Activated T-cell treated with anti-CD3 and anti-CD28 coated beads, Interleukin-2, amount 50 U/mL, for 24 hours (primary cell): ENCODE measurements around the gene MAP1A.

Experiments
- DNase-seq: peaks from one replicate; pipeline ENCODE4 v3.0.0-alpha.2; 2020
- H3K27ac Mint-ChIP-seq: 2 replicates; pipeline ENCODE4 v1.8.0; 2020; ENCODE audit warnings: mild to moderate bottlenecking, mixed read lengths
- H3K27me3 Mint-ChIP-seq: 2 replicates; pipeline ENCODE4 v1.8.0; 2020; ENCODE audit warnings: mixed read lengths
- H3K36me3 Mint-ChIP-seq: 2 replicates; pipeline ENCODE4 v1.8.0; 2020; ENCODE audit warnings: low read depth, mixed read lengths
- H3K4me1 Mint-ChIP-seq: 2 replicates; pipeline ENCODE4 v1.8.0; 2020; ENCODE audit warnings: low read depth, mixed read lengths
- H3K4me3 Mint-ChIP-seq: 2 replicates; pipeline ENCODE4 v1.8.0; 2020; ENCODE audit warnings: mild to moderate bottlenecking, moderate library complexity, mixed read lengths
- H3K9me3 Mint-ChIP-seq: 2 replicates; pipeline ENCODE4 v1.8.0; 2020; ENCODE audit warnings: mixed read lengths

The MAP1A gene

DNA sequence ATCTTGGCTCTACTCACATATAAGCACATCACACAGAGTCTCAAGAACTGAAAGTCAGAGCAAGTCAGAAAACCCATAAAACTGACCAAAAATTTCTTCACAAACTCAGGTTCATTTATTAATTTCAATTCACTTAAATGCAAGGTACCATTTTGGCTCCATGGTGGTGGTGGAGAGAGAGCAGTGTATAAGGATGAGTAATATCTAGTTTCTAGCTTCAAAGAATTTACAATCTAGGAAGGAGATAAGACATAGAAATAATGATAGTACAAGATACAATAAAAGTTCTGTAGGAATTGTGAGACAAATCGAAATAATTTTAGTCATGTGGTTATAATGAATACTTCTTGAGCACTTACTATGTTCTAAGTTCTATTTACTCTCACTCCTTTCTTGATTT is 17.8 kb upstream of the MAP1A start:
- no peaks in the 10 kb centered on the region for H3K36me3 Mint-ChIP-seq
- H3K4me1 Mint-ChIP-seq: peaks cover 5% of the 10 kb centered on the region
- no peak for DNase-seq
- no peak overlapping the region for H3K4me3 Mint-ChIP-seq
- H3K9me3 Mint-ChIP-seq: no peaks in the 10 kb centered on the region
- no peaks in the 10 kb centered on the region for H3K27me3 Mint-ChIP-seq
- no peak overlapping the region for H3K27ac Mint-ChIP-seq

DNA sequence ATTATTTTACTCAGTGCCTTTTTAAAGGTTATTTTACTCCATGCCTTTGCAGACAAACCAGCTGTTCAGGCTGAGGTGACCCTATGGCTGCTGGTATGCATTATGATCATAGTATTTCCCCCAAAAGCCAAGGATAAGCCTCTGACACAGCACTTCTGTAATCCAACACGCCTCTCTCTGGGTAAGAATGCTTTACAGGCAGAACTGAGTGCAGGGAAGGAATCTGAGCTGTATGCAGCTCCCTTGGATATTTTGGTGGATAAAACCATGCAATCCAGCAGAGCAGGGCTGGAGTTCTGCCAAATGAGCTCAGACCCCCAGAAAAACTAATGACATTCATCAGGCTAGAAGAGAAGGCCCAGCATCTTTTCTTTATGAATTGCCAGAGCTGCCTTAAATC is 11.7 kb upstream of the MAP1A start:
- Mint-ChIP-seq H3K27ac (no peak overlapping the region), H3K4me3 (no peak overlapping the region), H3K9me3 (no peaks in the 10 kb centered on the region), H3K4me1 (peaks cover 14% of the 10 kb centered on the region), H3K36me3 (peaks cover 4% of the 10 kb centered on the region), H3K27me3 (no peaks in the 10 kb centered on the region)
- DNase-seq: no peak

DNA sequence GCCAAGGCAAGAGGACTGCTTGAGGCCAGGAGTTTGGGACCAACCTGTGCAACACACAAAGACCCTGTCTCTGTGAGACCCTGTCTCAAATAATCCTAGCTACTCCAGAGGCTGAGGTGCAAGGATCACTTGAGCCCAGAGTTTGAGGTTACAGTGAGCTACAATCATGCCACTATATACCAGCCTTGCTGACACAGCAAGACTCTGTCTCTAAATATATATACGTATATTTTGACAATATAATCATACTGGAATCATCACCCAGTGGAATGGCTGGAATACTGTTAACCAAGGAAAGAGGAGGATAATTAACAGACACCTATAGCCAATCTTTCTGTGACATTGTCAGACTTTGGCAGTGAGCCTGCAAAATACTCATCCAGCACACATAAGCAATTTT is 9.0 kb upstream of the MAP1A start:
- peaks cover 4% of the 10 kb centered on the region for H3K36me3 Mint-ChIP-seq
- H3K27ac Mint-ChIP-seq: no peak overlapping the region
- H3K9me3 Mint-ChIP-seq: no peaks in the 10 kb centered on the region
- peaks cover 24% of the 10 kb centered on the region for H3K4me1 Mint-ChIP-seq
- H3K27me3 Mint-ChIP-seq: no peaks in the 10 kb centered on the region
- DNase-seq: no peak
- no peak overlapping the region for H3K4me3 Mint-ChIP-seq

DNA sequence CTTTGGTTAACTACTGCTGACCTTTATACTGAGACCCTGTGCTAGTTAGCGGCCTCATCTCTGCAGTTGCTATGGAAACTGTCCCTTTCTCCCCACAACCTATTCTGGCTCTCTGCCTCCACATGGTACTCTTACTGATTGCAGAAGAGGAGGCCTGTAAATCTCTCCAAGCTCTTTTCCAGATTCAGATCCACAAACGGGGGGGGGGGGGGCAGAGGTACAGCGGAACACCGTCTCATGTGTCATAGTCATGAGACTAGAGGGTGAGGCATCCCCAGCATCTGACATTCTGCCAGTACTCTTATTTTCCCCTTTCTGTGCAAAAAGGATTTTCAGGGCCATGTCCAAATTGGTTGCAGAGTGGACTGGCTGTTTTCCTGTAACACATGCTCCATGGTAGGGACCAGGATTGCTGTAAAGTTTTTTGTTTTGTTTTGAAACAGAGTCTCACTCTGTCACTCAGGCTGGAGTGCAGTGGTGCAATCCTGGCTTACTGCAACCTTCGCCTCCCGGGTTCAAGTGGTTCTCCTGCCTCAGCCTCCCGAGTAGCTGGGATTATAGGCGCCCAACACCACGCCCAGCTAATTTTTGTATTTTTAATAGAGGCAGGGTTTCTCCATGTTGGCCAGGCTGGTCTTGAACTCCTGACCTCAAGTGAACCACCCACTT is 8.3 kb upstream of the MAP1A start:
- peaks cover 4% of the 10 kb centered on the region for H3K36me3 Mint-ChIP-seq
- no peaks in the 10 kb centered on the region for H3K27me3 Mint-ChIP-seq
- peaks cover 31% of the 10 kb centered on the region for H3K4me1 Mint-ChIP-seq
- peak overlapping the region; percentile 86 for H3K4me3 Mint-ChIP-seq
- no peak overlapping the region for H3K27ac Mint-ChIP-seq
- H3K9me3 Mint-ChIP-seq: no peaks in the 10 kb centered on the region
- DNase-seq: no peak

DNA sequence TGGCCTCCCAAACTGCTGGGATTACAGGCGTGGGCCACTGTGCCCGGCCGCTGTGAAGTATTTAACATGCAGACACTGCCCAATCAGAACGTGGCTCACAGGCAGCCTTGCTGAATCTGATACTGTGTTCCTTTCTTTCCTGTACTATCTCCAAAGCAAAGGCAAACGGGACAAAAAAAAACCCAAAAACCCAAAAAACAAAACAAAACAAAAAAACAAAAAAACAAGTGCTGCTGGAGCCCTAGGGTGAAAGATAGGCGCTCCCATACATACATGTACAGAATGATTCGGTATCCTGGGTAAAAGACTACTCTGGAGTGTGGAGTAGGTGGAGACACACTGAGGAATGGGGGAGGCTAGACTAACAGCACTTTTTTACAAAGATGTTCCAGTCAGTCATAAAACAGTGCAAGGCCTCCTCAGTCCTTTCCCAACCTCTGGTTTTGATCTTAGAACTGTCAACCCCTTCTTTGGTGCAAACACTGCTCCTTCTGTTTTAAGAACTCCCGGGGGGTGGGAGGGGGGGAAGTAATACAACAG is 7.7 kb upstream of the MAP1A start:
- H3K4me3 Mint-ChIP-seq: peak overlapping the region; percentile 86
- no peak for DNase-seq
- no peaks in the 10 kb centered on the region for H3K9me3 Mint-ChIP-seq
- H3K36me3 Mint-ChIP-seq: peaks cover 4% of the 10 kb centered on the region
- H3K27ac Mint-ChIP-seq: peak overlapping the region; percentile 37
- H3K27me3 Mint-ChIP-seq: no peaks in the 10 kb centered on the region
- H3K4me1 Mint-ChIP-seq: peaks cover 37% of the 10 kb centered on the region

DNA sequence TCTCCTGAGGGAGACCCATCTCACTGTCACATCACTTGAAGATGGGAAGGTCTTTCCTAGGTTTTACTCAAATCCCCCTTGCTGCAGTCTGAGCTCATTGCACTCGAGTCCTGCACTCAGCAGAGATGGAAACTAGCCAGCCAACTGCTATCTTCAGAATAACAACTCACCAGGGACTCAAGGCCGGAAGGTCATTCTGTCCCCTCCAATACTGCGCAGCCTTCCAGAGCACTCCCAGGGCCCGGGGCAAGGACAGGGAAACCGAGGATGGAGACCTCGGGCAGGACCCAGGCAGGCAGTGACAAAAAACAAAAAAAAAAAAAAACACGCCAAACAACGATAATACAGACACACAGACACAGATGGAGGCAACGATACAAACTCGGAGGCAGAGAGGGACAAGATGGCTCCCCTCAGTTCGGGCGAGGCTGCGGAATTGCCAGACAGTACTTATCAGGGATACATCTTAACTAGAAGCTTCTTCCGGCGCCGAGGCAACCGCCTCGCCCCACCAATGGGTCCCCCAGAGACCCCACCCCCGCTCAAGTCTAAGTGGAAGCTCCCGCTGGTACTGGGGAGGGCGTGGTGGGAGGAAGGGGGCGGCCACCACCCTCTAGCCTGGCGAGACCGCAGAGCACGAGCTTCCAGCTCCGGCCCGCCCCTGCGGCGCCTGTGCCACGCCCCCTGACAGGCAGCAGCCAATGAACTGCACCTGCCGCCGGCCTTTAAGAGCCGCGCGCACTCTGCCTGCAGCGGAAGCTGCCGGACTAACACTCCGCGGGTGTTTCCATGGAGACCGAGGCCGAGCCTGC is 7.0 kb upstream of the MAP1A start:
- H3K9me3 Mint-ChIP-seq: no peaks in the 10 kb centered on the region
- H3K36me3 Mint-ChIP-seq: peaks cover 4% of the 10 kb centered on the region
- no peaks in the 10 kb centered on the region for H3K27me3 Mint-ChIP-seq
- H3K4me1 Mint-ChIP-seq: peaks cover 37% of the 10 kb centered on the region
- H3K27ac Mint-ChIP-seq: peak overlapping the region; percentile 95
- DNase-seq: peak; percentile 96
- peak overlapping the region; percentile 86 for H3K4me3 Mint-ChIP-seq

DNA sequence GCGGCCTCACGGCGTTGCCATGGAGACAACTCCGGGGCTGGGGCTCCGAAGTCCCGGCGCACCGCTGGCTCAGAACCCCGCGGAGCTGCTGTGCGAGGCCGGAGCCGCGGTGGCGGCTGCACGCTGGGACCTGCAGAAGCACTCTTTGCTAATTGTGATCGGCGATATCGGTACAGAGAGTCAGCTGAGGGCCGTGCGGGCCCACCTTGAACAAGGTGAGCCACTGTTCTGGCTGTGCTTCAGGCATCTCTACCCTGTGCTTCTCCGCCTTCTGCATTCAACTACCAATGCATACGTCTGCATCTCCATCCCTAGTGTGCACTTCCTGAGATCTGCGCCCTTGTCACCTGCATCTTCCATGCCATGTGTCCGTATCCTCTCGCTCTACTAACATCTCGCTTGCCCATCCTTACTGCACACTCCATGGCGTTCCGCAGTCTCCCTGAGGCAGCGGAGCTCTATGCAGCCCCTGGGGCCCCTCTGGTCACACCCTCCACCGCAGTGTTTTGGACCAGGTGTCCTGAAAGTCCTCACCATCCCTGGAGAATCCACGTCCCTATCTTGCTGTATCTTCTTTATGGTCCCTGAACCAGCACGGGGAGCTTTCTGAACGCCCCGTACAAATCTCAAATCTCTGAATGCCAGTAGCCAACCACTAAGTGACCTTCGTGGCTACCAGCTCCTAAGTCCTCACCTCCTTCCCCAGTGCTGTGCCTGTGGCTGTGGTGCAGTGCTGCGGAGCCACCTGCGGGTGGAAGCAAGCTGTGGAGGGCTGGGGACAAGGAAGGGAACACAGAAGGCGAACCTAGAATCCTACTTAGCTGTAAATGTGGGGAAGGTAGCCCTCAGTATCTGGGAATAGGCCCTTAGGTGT is 6.2 kb upstream of the MAP1A start:
- DNase-seq: peak; percentile 39
- Mint-ChIP-seq H3K4me1 (peaks cover 38% of the 10 kb centered on the region), H3K27me3 (peaks cover 2% of the 10 kb centered on the region), H3K36me3 (peaks cover 4% of the 10 kb centered on the region), H3K27ac (peak overlapping the region; percentile 95), H3K4me3 (peak overlapping the region; percentile 86), H3K9me3 (no peaks in the 10 kb centered on the region)

DNA sequence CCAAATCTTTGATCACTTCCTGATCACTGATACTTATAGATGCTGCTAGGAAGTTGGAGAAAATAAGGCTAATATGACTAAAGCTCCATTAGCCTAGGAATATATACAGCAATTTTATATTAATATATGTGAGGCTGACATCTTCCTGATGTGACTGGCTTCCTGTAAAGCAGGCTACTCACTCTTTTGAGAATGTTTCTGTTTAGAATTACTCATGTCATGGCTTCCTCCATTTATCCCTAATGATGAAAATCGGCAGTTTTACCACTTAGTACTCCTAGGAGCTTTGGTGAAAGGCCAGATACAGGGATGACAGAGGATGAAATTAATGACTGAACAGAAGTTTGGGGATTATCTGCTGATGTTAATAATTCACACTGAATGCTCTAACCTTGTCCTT is 3.9 kb upstream of the MAP1A start:
- DNase-seq: no peak
- Mint-ChIP-seq H3K9me3 (no peaks in the 10 kb centered on the region), H3K27me3 (peaks cover 20% of the 10 kb centered on the region), H3K27ac (peak overlapping the region; percentile 51), H3K4me3 (no peak overlapping the region), H3K36me3 (peaks cover 4% of the 10 kb centered on the region), H3K4me1 (peaks cover 53% of the 10 kb centered on the region)

DNA sequence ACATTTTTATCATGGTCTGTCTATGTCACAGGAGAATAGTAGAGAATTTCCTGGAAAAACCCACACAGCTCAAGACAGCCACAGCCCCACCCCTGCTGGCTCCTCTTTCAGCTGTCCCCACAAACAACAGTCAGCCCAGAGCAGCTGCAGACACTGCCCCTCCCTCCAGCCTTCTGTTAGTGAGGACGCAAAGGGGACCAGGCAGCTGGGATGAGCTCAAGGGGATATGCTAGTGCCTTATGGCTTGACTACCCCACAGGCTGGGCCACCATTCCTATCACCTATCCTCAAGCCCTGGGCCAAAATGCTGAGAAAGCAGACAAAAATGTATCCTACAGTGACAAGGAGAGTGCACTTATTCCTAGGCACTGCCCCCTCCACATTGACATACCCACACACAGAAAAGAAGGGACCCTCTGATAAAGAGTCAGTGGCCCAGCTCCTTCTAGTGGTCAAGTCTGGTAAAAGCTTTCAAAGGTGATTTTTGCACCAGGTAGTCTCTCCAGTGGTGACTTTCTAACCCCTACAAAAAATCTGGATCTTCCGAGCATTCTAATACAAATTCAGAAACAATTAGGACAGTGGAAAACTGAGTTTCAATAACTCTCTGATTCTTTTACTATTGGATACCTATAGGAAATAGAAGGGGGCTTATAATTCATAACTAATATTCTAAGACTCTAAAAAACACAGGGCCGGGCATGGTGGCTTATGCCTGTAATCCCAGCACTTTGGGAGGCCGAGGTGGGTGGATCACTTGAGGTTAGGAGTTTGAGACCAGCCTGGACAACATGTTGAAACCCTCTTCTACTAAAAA is 3.0 kb upstream of the MAP1A start:
- H3K36me3 Mint-ChIP-seq: peaks cover 4% of the 10 kb centered on the region
- no peak for DNase-seq
- peaks cover 28% of the 10 kb centered on the region for H3K27me3 Mint-ChIP-seq
- H3K9me3 Mint-ChIP-seq: no peaks in the 10 kb centered on the region
- H3K4me3 Mint-ChIP-seq: no peak overlapping the region
- H3K4me1 Mint-ChIP-seq: peaks cover 54% of the 10 kb centered on the region
- H3K27ac Mint-ChIP-seq: no peak overlapping the region

DNA sequence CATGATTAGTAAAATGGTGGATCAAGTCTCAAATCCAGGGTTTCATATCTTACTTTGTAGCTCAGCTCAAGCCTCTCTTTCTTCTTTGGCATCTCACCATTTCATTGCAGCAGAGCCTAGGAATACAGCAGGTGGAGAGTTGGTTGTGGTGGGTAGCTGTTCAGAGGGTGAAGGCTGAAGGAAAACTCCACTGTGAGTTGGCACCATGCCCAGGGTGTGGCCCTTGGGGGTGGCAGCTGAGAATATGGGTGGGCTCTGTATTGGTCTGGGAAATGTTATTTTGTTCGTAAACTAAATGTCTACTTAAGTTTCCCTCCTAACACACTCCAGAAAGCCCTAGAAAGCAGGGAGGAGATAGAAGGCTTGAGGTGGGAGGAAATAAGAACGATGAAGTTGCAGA is 1.7 kb upstream of the MAP1A start:
- H3K27me3 Mint-ChIP-seq: peaks cover 33% of the 10 kb centered on the region
- no peaks in the 10 kb centered on the region for H3K36me3 Mint-ChIP-seq
- no peak for DNase-seq
- no peak overlapping the region for H3K4me3 Mint-ChIP-seq
- peaks cover 43% of the 10 kb centered on the region for H3K4me1 Mint-ChIP-seq
- H3K9me3 Mint-ChIP-seq: no peaks in the 10 kb centered on the region
- no peak overlapping the region for H3K27ac Mint-ChIP-seq

DNA sequence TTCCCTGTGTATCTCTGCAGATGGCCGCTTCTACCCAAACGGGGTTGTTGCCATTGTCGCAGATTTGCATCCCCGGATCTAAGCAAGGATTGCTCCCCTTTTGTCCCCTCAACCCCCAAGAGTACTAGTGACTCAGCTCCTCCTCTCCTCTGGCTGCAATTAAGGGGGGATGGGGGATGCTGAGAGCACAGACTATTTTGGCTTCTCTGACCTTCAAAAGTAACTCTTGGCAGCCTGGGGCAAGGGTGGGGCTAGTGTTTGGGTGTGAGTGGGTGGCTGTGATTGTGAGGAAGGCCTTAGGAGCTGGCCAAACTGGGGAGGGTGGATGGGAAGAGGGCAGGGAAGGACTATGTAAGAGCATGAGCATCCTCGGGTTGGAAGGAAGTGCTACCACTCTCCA is 1.2 kb upstream of the MAP1A start:
- Mint-ChIP-seq H3K9me3 (no peaks in the 10 kb centered on the region), H3K27ac (no peak overlapping the region), H3K4me1 (peaks cover 40% of the 10 kb centered on the region), H3K4me3 (no peak overlapping the region), H3K27me3 (peaks cover 33% of the 10 kb centered on the region), H3K36me3 (no peaks in the 10 kb centered on the region)
- no peak for DNase-seq

DNA sequence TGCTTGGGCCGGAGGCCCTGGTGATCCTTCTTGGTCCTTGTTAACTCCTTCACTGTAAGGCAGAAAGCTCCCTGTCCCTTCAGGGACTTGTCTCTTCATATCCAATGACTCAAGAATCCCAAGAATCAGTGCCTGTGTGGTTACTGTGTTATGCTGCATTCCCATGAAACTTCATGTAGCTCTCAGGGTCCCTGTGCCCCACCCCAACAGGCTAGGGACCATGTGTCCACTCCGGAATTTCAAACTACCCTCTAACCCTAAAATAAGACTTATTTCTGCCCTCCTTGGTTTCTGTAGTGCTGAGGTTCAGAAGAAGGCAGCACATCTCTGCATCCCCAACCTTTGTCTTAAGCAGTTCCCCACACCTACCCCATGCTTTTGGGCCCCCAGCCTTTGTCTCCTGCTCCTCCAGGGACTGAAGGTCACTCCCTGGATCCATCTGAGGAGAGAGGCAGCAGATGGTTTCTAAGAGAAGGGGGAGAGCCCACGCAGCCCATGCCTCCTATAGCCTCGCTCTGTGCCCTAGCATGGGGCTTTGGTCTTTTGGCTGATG is 531 bp upstream of the MAP1A start:
- Mint-ChIP-seq H3K27me3 (peaks cover 33% of the 10 kb centered on the region), H3K9me3 (no peaks in the 10 kb centered on the region), H3K36me3 (no peaks in the 10 kb centered on the region), H3K4me1 (peaks cover 36% of the 10 kb centered on the region), H3K4me3 (no peak overlapping the region), H3K27ac (no peak overlapping the region)
- DNase-seq: no peak

DNA sequence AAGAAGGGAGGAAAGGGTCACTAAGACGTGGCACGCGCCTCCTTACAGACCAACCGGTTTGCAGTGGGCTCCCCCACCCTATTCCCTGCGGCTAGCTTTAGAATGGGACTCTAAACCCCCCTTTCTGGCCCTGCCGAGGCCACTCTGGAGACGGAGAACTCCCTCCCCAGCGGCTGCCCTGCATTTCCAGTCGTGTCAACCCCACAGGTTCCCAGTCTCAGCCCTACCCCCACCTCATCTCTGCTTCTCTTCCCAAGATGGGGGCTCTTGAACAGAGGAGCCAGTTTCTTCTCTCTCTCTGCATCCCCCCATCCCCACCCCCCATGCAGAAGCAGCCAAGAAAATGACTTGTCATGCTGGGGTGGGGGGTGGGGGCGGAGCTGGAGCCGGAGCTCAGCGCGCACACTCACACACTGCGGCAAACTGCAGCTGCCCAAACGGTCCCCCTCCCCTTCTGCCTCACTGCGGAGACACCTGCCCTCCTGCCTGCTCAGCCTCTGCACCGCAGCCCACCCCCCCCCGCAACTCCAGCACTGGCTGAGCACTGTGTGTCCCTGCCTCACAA is 871 bp downstream of the MAP1A start:
- no peak overlapping the region for H3K27ac Mint-ChIP-seq
- H3K9me3 Mint-ChIP-seq: no peaks in the 10 kb centered on the region
- H3K36me3 Mint-ChIP-seq: no peaks in the 10 kb centered on the region
- H3K27me3 Mint-ChIP-seq: peaks cover 33% of the 10 kb centered on the region
- DNase-seq: peak; percentile 42
- peaks cover 33% of the 10 kb centered on the region for H3K4me1 Mint-ChIP-seq
- peak overlapping the region; percentile 61 for H3K4me3 Mint-ChIP-seq
